Fibroblast of skin of back (primary cell): ENCODE results near the gene GGT7.
A peak's percentile ranks its signal among the peaks of the same experiment; 100 is the strongest.
"Not testable (repeated sequence)": the region's sequence is repeated elsewhere in the genome, so short reads cannot be mapped to it uniquely, and the experiment has no call there.

ENCODE experiments used
- DNase-seq: peaks from one replicate; pipeline ENCODE4 v3.0.0-alpha.2; 2013

GGT7 gene

GRCh38 chr20:34842143-34842542, 30.5 kb downstream of the GGT7 start:
- no peak for DNase-seq

- DNase-seq = peak; percentile 45
Measured at GRCh38 chr20:34834459-34834893, 38.2 kb downstream of the GGT7 start.

- DNase-seq = no peak
Measured at GRCh38 chr20:34831936-34832335, 40.7 kb downstream of the GGT7 start.

DNA sequence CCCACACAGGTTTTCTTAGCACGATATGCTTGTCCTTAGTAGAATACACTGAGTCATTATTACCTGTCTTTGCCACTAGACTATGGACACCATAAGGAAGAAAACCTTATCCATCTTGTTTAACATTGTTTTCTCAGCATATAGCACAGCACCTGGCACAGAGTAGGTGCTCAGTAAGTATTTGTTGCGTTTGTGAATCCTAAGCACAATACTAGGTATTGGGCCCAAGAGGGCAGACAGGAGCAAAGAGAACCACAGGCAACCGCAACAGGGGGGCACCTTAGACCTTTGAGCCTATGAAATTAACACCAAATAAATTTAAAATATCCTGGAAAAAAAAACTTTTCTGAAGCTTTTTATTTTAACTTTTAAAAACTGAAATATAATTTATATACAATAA, 43.5 kb downstream of the GGT7 start:
- no peak for DNase-seq

DNA sequence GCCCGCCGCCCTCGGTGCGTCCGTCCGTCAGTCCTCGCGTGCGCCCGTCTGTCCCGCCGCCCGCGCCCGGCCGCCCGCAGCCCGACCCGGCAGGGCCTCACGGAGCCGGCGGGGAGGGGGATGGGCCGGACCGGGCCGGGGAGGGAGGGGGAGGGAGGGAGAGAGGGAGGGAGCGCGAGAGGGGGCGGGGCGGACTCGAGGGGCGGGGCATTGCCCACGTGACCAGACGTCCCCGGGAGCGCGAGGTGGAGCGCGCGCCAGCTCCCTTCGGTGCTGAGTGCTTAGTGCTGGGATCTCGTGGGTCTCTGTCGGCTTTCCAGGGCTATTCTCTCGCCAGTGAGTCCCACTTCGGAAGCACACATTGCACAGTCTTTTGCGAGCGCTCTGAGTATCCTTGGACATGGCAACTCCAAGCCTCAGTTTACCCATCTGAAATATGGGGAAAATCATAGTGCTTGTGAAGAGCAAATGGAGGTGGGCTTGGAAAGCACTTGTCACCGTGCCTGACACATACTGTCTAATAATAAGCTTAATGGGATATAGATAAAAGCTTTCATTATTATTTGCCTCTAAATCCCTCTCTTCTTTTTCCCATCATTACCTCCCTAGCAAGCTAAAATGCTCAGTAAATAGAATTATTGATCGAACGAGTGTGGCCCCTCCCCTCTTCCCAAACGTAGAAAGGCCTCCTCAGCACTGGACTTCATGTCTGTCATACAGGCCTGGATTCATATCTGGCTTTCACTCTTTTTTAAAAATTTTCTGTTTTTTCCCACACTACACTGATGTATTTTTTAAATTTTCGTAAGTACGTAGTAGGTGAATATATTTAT, 46.9 kb downstream of the GGT7 start, which contains the start of gene NCOA6:
Gene NCOA6 (minus strand): TSS at position 122 of the 833 bp plus-strand sequence. CDS start 43,296 bp downstream, outside the sequence.
- peak; percentile 75 for DNase-seq

DNA sequence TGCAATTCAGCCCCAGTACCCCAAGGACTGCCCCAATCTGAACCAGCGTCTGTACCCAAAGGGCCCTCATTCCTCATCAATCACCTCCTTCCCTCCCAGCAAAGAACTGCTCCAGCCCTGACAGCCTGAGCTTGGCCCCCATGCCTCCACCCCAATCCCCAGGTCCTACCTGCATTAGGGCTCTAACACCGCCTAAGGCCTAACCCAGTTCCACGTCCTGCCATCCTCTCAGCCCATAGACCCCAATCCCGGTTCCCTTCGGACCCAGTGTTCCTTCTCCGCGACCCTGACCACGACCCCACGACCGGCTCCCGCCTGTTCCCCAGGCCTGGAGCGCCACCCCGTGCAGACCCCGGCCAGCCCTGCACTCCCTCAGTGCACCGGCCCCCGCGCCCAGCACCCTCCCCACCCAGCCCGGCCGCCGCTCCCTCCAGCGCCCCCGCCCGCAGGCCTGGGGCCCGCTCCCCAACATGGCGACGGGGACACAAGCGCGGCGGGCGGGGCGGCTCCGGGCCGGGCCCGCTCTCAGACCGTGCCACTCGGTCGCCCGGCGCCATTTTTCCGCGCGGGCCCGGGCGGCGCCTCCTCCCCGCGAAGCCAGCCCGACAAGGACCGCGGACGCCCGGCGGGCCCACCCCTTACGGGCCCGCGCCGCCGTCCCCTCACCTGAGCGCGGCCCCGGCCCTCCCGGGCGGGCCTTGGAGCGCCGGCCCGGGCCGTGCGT, 47.7 kb downstream of the GGT7 start:
- peak; percentile 60 for DNase-seq

DNA sequence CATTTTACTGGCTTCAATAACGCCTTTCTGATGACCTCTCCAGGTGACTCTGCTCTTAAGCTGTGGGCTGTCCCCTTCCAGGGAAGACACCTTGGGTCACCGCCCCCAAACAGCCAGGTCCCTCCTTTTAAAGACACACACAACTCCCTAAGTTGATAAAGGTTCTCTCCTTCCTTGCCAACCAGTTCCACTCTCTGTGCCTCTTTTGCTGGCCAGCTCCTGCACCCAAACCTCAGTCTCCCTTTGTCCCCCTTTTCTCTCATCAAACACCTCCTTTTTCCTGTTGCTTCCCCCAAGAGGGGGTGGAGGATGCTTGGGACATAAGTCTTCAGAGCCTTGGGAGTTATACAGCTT, 48.2 kb downstream of the GGT7 start:
- DNase-seq = peak; percentile 57

- no peak for DNase-seq
Measured at GRCh38 chr20:34824026-34824425, 48.6 kb downstream of the GGT7 start.

DNA sequence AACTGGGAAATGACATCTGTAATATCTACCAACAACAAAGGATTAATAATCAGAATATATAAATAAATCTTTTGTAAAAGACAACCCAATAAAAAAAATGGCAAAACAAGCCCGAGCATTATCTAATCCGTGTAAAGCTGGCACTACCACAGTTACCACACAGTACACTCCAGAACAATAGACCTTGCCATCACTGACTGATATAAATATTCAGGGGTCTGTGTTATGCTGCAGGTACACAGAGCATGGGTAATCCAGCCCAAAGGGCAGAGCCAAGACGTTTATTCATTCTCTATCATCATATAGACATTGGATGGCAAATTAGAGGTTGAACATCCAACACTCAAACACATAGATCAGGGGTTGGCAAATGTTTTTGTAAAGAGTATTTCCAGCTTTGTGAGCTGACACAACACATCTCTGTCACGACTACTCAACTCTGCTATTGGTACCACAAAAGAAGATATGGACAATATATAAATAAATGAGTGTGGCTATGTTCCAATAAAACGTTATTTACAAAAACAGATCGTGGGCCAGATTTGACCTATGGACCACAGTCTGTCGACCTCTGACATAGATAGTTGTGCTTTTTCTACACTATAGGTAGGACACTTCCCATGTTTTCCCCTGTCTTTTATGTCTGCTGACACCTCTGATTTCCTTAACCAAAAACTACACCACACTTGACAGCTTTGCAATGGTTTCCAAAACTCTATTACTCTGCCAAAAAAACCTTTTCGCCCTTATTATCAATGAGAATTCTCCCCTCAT, 51.7 kb downstream of the GGT7 start:
- DNase-seq = no peak

- DNase-seq = no peak
Measured at GRCh38 chr20:34817801-34818200, 54.9 kb downstream of the GGT7 start.

DNA sequence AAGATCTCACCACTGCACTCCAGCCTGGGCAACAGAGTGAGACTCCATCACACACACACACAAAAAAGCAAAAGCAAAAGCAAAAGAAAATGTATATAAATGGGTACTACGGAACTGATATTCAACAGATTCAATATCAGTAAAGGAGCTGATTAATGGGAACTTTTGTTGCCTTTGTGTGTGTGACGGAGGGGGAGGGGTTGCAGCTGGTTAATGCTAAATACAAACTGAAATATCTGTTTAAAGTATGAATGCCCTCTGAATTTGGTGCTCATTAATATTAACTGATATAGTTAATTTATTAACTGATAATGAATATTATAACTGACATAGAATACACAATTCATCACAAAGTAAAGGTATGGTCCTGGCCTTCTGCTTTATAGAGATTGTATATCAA, 55.6 kb downstream of the GGT7 start:
- DNase-seq = no peak

DNA sequence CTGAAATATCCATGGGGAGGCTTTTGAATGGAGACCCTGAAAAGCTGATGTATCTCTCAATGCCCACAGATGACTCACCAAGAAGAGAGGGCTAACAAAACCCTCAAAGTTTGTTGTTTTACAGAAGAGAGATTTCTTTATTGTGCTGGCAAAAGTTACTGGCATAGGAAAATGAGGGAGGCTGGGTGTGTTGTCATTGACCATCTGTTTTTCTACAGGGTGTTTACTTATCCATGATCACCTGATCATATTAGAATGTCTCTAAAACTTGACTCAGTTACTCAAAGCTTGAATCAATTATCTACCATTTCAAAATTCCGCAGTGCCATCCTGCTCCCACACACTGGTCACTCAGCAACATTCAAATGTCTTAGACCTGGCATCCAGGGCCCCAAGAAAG, 57.0 kb downstream of the GGT7 start:
- peak; percentile 11 for DNase-seq

GRCh38 chr20:34808583-34808982, 64.1 kb downstream of the GGT7 start:
- DNase-seq = no peak

DNA sequence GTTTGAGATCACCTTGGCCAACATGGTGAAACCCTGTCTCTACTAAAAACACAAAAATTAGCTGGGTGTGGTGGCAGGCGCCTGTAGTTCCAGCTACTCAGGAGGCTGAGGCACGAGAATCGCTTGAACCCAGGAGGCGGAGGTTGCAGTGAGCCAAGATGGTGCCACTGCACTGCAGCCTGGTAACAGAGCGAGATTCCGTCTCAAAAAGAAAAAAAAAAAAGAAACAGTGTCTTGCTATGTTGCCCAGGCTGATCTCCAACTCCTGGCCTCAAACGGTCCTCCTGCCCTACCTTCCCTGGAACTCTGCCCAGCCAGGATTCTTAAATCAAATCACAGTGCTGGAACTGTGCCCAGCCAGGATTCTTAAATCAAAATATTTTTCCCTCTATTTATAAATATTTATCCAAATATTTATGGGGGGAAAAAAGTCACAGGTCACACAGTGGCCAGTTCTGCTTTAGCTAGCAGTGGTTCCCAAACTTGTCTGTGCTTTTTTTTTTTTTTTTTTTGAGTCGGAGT, 64.7 kb downstream of the GGT7 start:
- not testable (repeated sequence) for DNase-seq

GRCh38 chr20:34806255-34806654, 66.4 kb downstream of the GGT7 start:
- DNase-seq = no peak

- DNase-seq = no peak
Measured at GRCh38 chr20:34798871-34799270, 73.8 kb downstream of the GGT7 start.

GRCh38 chr20:34798328-34798727, 74.3 kb downstream of the GGT7 start:
- no peak for DNase-seq

- no peak for DNase-seq
Measured at GRCh38 chr20:34797012-34797995, 75.4 kb downstream of the GGT7 start.
